ENCODE measurements around the gene TBC1D16.

The TBC1D16 gene

GRCh38 chr17:79987187-79987934 is 48.3 kb downstream of the TBC1D16 start:
- no peak for DNase-seq

GRCh38 chr17:79986411-79987186 is 49.1 kb downstream of the TBC1D16 start:
- DNase-seq: no peak

- no peak for DNase-seq
Measured at GRCh38 chr17:79985943-79986391, 49.7 kb downstream of the TBC1D16 start.

- no peak for DNase-seq
Measured at GRCh38 chr17:79985361-79985942, 50.2 kb downstream of the TBC1D16 start.

GRCh38 chr17:79984877-79985276 is 50.8 kb downstream of the TBC1D16 start:
- no peak for DNase-seq

GRCh38 chr17:79984045-79984840 is 51.4 kb downstream of the TBC1D16 start:
- DNase-seq: no peak

GRCh38 chr17:79983456-79983855 is 52.2 kb downstream of the TBC1D16 start:
- DNase-seq: no peak

GRCh38 chr17:79982986-79983385 is 52.7 kb downstream of the TBC1D16 start:
- DNase-seq: no peak

GRCh38 chr17:79981661-79982101 is 54.0 kb downstream of the TBC1D16 start:
- no peak for DNase-seq

GRCh38 chr17:79981090-79981489 is 54.6 kb downstream of the TBC1D16 start:
- DNase-seq: no peak

GRCh38 chr17:79980246-79981043 is 55.2 kb downstream of the TBC1D16 start:
- no peak for DNase-seq

- DNase-seq: no peak
Measured at GRCh38 chr17:79979816-79980215, 55.9 kb downstream of the TBC1D16 start.

GRCh38 chr17:79979221-79979741 is 56.4 kb downstream of the TBC1D16 start:
- no peak for DNase-seq

GRCh38 chr17:79978548-79978855 is 57.2 kb downstream of the TBC1D16 start:
- DNase-seq: no peak

GRCh38 chr17:79977708-79978547 is 57.7 kb downstream of the TBC1D16 start:
- DNase-seq: no peak

- no peak for DNase-seq
Measured at GRCh38 chr17:79977161-79977631, 58.5 kb downstream of the TBC1D16 start.

- DNase-seq: no peak
Measured at GRCh38 chr17:79976451-79976850, 59.2 kb downstream of the TBC1D16 start.

- no peak for DNase-seq
Measured at GRCh38 chr17:79975498-79976134, 60.1 kb downstream of the TBC1D16 start.

GRCh38 chr17:79974566-79975497 is 60.8 kb downstream of the TBC1D16 start:
- DNase-seq: no peak

Data from stimulated activated CD4-positive, alpha-beta T cell treated with anti-CD3 and anti-CD28 coated beads, Interleukin-2, amount 100 ng/mL, for 24 hours (primary cell).